Fibroblast of lung (primary cell): ENCODE results near the gene C1orf74.

ENCODE experiments used
- CTCF ChIP-seq, 2 donors: IDR thresholded peaks in 1 of 2; conservative IDR thresholded peaks in 1 of 2; 1 replicate in 1 of 2; 2 replicates in 1 of 2; pipeline ENCODE4 v1.5.1; 2011 to 2012; ENCODE audit warnings: low read length in 2 of 2, control low read depth in 1 of 2, inconsistent platforms in 1 of 2, low read depth in 1 of 2, mild to moderate bottlenecking in 1 of 2
- EZH2 ChIP-seq: IDR thresholded peaks from 2 replicates; pipeline ENCODE4 v1.5.1; 2012; ENCODE audit warnings: low read length, control low read depth, mild to moderate bottlenecking; ENCODE audit errors: missing control alignments

DNA sequence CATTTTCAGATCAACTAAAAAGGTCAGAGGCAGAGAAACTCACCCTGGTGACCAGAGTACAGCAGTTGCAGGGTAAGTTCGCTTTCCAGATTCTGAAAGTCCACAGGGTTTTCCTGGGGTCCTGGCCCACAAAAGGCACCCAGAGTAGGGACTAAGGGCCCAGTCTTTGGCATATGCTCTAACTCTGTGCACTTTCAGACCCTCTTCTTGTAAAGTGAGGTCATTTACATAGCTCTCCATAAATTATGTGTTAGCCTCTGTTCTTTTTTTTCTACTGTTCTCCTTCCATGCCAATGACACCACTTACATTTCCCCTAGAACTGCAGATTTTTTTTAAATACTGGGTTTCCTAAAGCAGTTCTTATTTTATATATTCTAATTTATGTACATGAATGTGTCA is 6.3 kb downstream of the C1orf74 start:
- TF ChIP-seq CTCF (conservative IDR thresholded peaks at IDR 0.05 in 1 of 2, IDR thresholded peaks at IDR 0.05 in 1 of 2; ENCODE audit: low read depth in 1 of 2, low read length in 2 of 2) (no peak), EZH2 (no peak)
